ENCODE measurements around the gene HCST.
"Not testable (repeated sequence)": the region's sequence is repeated elsewhere in the genome, so short reads cannot be mapped to it uniquely, and the experiment has no call there.

HCST gene

DNA sequence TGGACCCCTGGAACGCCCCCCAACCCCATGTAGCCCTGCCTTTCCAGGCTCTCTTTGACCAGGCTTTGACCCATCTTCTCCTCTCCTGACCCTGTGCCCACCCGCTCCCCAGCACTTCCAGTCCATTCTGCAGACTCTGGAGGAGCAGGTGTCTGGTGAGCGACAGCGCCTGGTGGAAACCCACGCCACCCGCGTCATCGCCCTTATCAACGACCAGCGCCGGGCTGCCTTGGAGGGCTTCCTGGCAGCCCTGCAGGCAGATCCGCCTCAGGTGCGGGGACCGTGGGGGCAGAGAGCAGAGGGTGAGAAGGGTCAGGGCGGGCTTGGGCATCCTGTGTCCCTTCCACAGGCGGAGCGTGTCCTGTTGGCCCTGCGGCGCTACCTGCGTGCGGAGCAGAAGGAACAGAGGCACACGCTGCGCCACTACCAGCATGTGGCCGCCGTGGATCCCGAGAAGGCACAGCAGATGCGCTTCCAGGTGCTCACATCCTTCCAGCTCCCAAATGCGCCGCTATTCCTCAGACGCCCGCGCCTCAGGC lies 27.9 kb upstream of the HCST start:
- in situ Hi-C loops (cut with MboI; ENCODE audit: low pct_unique_long_range_greater_than_20kb, low sequenced_read_pairs), result no loop called here
- no peak for DNase-seq

DNA sequence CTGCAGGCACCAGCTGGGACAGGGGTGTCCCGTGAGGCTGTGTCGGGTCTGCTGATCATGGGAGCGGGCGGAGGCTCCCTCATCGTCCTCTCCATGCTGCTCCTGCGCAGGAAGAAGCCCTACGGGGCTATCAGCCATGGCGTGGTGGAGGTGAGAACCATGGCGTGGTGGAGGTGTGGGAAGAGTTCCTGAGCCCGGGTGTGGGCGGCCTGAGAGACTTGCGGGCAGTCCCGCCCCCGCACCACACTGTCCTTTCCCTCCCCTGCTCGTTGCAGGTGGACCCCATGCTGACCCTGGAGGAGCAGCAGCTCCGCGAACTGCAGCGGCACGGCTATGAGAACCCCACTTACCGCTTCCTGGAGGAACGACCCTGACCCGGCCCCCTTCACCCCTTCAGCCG lies 23.3 kb upstream of the HCST start:
- DNase-seq, result no peak
- in situ Hi-C loops (cut with MboI; ENCODE audit: low pct_unique_long_range_greater_than_20kb, low sequenced_read_pairs), result no loop called here

DNA sequence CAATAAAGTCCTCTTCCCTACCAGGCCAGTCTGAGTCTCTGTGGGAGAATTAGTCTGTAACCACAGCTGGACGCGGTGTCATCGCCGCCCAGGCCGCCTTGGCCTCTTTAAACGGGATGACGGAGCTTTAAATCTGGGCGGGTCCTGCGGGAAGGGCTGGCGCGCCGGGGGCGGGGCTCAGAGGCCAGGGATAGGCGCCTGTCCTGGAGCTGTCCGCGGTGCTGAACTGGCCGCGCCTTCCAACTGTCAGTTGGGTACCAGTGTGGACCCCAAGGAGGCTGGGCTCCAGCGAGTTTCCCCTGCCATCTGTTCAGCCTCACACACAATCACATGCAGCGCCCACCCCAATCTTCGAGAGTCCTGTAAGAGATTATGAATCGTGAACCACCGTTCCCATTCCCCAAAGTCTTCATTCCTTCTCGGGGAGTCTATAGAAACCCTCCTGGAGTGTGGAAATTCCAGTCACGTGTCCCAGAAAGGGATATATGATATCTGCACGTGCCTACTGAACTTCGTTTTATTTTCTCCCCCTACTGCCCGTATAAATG lies 22.5 kb upstream of the HCST start:
- in situ Hi-C loops (cut with MboI; ENCODE audit: low pct_unique_long_range_greater_than_20kb, low sequenced_read_pairs), result no loop called here
- peak; percentile 89 for DNase-seq

DNA sequence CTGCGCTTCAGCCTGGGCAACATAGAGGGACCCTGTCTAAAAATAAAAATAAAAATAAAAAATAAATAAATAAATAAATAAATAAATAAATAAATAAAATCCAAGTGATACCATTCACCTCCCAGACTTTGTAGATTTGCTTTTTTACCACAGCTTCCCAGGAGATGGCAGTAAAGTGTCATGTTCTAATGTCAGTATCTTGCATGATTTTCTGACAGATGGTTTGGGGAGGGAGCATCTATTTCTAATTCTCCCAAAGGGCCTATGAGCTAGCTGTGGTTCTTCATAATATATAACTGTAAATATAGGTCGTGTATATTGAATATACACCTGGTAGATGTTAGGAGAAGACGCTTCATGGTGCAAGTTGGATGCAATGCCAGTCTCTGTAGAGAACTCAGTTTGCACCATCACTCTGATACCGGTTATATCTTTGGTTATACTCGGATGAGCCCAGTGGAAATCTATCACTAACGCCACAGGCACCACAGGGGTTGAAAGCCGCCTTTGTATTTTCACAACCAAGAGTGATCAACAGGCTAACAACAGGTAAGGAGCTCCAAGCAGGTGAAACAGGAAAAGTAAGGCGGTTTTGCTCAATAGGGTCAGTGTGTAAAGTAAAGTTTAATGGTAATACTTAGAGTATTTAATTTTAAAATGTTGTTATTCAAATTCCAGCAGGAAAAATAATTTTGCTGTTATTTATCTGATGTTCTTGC lies 20.1 kb upstream of the HCST start:
- DNase-seq, result peak; percentile 83
- in situ Hi-C loops (cut with MboI; ENCODE audit: low pct_unique_long_range_greater_than_20kb, low sequenced_read_pairs), result no loop called here

DNA sequence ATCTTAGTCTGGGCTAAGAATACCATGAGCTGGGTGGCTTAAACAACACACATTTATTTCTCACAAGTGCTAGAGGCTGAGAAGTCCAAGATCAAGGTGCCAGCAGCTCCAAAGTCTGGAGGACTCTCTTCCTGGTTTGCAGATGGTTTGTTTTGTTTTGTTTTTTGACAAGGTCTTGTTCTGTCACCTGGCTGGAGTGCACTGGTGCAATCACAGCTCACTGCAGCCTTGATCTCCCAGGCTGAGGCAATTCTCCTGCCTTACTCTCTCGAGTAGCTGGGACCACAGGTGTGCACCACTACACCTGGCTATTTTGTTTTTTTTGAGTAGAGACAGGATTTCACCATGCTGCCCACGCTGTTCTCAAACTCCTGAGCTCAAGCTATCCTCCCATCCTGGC lies 18.4 kb upstream of the HCST start:
- no peak for DNase-seq
- in situ Hi-C loops (cut with MboI; ENCODE audit: low pct_unique_long_range_greater_than_20kb, low sequenced_read_pairs), result no loop called here

DNA sequence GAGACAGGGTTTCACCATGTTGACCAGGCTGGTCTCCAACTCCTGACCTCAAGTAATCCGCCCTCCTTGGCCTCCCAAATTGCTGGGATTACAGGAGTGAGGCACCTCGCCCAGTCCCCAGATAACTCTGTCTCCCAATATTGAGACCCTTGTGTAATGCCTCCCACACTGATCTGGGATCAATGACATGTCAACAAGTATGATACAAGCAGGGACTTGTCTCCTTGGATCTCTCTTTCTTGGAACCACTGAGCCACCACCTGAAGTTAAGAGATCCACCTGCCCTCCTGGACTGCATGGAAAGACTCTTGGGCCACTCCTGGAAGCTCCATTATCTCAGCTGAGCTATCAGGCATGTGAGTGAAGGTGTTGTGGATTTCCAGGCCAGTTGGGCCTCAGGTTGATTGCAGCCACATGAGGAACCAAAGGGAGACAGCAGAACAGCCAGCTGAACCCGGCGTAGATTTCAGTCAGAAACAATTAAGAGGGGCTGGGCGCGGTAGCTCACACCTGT lies 17.0 kb upstream of the HCST start:
- in situ Hi-C loops (cut with MboI; ENCODE audit: low pct_unique_long_range_greater_than_20kb, low sequenced_read_pairs), result no loop called here
- DNase-seq, result no peak

DNA sequence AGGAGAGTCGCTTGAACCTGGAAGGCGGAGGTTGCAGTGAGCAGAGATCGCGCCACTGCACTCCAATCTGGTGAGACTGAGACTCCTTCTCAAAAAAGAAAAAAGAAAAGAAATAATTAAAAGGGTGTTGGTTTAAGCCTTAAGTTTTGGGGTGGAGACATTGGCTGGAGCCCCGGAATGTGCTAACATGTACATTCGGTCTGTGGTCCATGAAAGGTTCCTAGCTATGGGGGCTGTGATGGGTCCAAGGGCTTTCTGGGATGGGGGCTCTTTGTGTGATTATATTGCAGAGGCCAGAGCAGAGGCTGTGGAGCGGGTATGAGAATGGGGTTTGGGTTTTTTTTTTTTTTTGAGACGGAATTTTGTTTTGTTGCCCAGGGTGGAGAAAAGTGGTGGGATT lies 16.4 kb upstream of the HCST start:
- in situ Hi-C loops (cut with MboI; ENCODE audit: low pct_unique_long_range_greater_than_20kb, low sequenced_read_pairs), result no loop called here
- DNase-seq, result no peak

DNA sequence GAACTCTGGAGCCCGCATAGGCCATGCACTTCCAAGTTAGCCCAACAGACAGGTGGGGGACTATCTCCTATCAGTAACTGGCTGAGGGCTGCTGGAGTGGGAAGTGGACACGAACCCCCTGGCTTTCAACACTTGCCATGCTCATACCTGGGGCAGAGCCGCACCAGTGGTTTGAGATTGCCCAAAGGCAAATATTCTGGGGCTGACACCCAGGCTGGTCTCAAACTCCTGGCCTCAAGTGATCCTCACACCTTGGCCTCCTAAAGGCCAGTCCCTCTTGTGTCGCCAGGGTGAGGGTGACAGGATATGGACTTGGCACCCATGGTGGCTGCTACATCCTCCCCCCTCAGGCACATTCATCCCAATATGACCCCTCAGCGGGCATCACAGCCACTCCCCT lies 15.1 kb upstream of the HCST start:
- no peak for DNase-seq
- in situ Hi-C loops (cut with MboI; ENCODE audit: low pct_unique_long_range_greater_than_20kb, low sequenced_read_pairs), result no loop called here

DNA sequence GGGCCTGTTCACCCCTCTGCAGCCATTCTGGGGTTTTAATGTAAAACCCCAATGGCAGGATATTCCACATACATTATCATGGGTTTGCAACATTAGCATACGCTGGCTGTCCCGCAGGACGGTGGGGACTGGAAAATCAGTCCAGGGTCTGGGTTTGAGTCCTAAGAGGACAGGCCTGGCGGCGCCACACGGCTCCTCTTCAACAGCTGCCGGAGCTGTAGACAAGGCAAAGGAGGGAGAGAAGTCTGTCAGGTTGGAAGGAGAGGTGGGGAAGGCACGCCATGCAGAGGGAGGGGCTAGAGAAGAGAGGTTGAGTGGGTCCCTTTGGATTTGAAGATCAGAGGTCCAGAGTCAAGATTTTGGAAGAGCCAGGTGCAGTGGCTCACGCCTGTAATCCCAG lies 13.9 kb upstream of the HCST start:
- in situ Hi-C loops (cut with MboI; ENCODE audit: low pct_unique_long_range_greater_than_20kb, low sequenced_read_pairs), result no loop called here
- DNase-seq, result no peak

DNA sequence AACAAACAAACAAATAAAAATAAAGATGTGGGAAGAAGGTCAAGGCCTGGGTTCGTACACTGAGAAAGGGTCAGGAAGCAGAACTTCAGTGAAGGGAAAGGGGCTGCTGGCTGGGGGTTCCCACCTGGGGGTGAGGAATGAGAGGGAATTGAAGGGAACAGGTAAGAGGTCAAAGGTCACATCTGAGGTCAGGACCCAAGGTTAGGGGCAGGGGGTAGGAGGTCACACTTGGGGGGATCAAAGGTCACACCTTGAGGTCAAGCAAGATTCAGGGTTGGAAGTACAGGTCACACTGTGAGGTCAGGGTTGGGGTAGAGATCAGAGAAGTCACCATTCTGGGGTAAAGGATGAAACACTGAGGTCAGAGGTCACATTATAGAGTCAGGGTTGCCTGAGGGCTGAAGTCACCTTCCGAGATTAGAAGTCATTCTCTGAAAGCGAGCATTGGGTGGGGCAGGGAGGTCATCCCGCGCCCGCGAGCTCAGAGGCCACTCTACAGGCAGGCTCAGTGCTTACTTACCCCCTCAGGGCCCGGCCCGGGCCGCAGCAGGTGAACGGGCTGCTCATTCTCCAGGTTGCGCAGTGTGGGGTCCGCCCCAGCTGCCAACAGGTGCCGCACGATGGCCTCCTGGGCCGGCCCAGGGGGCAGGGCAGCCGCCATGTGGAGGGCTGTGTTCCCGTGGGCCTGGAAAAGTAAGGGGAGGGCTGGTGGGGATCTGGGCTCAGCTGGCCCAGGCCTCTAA lies 12.8 kb upstream of the HCST start:
- in situ Hi-C loops (cut with MboI; ENCODE audit: low pct_unique_long_range_greater_than_20kb, low sequenced_read_pairs), result no loop called here
- DNase-seq, result no peak

DNA sequence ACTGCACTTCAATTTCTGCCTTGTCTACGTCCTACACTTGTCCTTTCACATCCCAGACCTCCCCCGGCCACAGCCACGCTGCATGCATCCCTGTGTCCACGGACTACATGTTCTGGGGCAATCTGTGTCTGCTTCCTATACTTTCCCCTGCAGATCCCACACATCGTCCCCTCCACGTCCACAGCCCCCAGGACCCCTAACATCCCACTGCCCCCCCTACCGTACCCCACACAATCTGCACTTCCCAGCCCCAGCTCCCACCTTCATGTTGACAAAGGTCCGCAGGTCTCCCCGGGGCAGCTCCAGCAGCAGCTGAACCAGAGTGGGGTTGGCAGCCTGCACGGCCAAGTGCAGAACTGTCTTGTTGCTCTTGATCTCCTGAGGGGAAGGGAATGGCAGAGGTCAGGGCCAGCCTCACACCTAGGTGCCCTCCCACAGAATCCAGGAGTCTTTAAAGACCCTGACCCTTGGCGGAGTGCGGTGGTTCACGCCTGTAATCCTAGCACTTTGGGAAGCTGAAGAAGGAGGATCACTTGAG lies 12.1 kb upstream of the HCST start:
- no peak for DNase-seq
- in situ Hi-C loops (cut with MboI; ENCODE audit: low pct_unique_long_range_greater_than_20kb, low sequenced_read_pairs), result no loop called here

DNA sequence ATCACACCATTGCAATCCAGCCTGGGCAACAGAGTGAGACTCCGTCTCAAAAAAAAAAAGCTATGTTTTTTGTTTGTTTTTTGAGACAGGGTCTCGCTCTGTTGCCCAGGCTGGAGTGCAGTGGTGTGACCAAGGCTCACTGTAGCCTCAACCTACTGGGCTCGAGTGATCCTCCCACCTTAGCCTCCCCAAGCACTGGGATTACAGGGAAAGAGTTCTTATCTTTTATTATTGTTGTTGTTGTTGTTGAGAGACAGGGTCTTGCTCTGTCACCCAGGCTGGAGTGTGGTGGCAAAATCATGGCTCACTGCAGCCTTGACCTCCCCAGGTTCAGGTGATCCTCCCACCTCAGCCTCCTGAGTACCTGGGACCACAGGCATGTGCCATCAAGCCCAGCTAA lies 10.5 kb upstream of the HCST start:
- DNase-seq; in situ Hi-C loops (cut with MboI; ENCODE audit: low pct_unique_long_range_greater_than_20kb, low sequenced_read_pairs): not testable (repeated sequence)

DNA sequence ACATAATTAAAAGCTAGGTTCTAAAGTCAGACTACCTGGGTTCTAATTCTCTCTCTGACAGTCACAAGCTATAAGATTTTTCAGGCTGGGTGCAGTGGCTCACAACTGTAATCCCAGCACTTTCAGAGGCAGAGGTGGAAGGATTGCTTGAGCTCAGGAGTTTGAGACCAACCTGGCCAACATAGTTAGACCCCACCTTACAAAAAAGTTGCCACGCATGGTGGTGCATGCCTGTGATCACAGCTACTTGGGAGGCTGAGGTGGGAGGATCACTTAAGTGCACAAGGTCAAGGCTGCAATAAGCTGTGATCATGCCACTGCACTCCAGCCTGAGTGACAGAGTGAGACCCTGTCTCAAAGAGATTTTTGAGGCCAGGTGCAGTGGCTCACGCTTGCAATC lies 8.0 kb upstream of the HCST start:
- in situ Hi-C loops (cut with MboI; ENCODE audit: low pct_unique_long_range_greater_than_20kb, low sequenced_read_pairs), result no loop called here
- DNase-seq, result no peak

DNA sequence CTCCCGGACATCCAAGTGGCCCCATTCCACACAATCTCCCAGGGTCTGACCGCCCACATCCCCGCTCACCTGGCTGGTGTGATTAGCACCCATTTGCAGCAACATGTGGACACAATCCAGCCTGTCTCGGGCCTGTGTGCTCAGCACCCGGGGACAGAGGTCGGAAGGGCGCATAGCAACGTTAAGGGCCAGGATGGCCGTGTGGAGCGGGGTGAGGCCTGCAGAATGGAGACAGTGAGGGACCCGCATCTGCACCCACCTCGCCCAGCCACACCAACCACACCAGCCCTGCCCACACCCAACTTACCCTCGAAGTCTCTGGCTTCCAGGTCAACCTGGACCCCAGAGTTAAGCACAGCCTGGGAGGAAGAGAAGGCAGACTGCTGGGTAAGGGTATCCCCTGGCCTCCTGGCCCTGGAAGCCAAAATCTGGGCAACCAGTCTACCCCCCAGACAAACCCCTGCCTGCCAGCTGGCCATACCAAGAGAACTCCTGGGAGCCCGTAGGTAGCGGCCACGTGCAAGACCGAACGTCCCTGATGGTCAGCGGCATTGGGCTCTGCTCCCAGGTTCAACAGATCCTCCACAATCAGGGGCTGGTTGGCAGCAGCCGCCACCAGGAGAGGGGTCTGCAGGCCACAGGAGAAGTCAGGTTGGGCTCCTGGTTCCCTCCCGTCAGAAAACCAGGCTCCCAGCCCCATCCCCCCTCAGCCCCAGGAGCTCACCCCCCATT lies 6.3 kb upstream of the HCST start:
- in situ Hi-C loops (cut with MboI; ENCODE audit: low pct_unique_long_range_greater_than_20kb, low sequenced_read_pairs), result no loop called here
- no peak for DNase-seq

DNA sequence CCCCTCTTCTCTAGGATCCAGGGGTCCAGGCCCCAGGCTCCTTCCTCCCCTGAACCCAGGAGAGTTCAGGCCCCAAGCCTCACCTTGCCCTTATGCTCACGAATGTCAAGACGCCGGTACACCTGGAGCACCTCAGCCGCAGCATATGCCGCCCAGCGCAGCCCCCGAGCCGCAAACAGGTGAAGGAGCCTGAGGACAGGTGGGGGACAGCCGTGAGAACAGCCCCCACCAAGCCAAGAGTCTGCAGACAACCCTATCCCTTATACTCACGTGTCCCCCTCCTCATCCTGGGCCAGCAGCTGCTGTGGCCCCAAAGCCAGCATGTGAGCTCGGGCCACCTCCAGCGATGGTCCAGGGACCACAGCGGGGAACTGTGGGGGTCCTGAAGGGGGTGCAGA lies 5.7 kb upstream of the HCST start:
- in situ Hi-C loops (cut with MboI; ENCODE audit: low pct_unique_long_range_greater_than_20kb, low sequenced_read_pairs), result no loop called here
- no peak for DNase-seq

DNA sequence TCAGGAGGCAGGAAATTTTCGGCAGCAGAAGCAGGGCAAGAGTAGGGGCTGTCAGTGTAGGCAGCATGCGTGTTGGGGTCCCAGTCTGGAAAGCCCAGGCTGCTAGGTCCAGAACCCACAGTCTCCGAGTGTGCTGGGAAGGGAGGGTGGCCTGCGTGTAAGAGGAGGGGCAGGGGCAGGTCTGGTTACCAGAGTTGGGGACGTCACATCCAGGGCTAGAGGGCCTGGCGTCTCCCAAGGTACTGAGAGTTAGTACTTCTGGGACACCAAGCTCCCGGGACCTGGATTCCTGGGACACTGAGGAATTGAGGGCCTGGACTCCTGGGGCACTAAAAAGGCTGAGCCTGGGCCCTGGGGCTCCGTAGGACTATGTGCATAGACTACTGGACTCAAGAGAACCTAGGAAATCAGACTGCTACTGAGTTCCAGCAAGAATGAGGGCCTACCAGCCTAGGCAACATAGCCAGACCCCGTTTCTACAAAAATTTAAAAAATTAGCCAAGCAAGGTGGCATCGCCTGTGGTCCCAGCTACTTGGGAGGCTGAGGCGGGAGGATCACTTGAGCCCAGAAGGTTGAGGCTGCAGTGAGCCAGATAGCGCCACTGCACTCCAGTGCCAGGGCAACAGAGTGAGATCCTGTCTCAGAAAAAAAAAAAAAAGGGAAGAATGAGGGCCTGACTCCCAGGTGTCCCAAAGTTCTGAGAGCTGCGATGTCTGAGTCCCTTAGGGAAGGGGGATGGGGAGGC lies 4.5 kb upstream of the HCST start:
- DNase-seq, result no peak
- in situ Hi-C loops (cut with MboI; ENCODE audit: low pct_unique_long_range_greater_than_20kb, low sequenced_read_pairs), result no loop called here

DNA sequence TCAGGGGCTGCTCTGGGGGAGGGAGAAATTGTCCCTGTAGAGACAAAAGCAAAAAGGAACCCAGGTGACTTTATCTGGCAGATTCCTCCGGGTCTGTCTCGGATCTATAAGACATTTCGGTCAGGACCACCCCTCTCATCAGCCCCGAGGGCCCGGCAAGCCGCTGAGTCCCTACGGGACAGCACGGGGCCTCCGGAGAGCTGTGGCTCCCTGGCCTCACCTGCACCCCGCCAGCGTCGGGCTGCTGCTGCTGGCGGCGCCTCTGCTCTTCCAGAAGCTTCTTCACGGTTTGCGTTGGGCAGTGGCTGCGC lies 3.9 kb upstream of the HCST start:
- in situ Hi-C loops (cut with MboI; ENCODE audit: low pct_unique_long_range_greater_than_20kb, low sequenced_read_pairs), result no loop called here
- no peak for DNase-seq

DNA sequence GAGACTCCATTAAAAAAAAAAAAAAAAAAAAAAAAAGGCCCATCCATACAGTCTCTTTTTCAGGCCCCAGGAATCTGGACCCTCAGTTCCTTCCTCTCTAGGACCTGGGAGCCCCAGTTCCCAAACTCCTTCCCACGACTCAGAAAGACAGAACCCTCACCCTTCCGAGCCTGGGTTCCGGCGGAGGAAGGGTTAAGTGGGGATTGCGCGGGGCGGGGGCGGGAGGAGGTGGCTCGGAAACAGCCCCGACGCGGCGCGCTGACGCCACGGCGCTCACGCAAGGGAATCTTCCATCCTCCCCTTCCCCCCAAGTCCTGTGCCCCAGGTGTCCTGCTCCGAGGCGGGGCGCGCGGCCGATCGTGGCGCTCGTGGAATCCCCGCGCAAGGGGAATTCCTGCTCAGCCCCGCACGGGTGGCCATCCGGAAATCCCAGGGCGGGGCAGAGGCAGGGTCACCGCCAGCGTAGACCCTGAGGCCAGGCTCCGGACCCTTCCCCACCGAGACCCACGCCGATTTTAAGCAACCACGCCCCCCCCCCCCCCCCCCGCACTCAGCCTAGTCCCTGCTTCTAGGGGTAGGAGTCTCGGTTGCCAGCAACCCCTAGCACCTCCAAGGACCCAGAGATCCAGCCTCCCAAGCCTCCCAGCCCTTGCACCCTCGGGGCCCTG lies 2.6 kb upstream of the HCST start:
- in situ Hi-C loops (cut with MboI; ENCODE audit: low pct_unique_long_range_greater_than_20kb, low sequenced_read_pairs), result no loop called here
- DNase-seq, result peak; percentile 88

Measured in KBM-7 (cell line).